GM23338 (cell line): ENCODE measurements around the gene KRT79. TPM values are rescaled to one million over a fixed set of nuclear protein-coding genes. Genes with fewer than 3 reads are reported as not detected.

Experiments used
- ATAC-seq: fragments of 200-7000 bp; cut with Tn5 transposase; 3 replicates; pipeline ENCODE4 v1.9.1; 2020
- DNase-seq: peaks from one replicate; pipeline ENCODE4 v3.0.0-alpha.2; 2015; ENCODE audit warnings: low spot score
- H2AFZ ChIP-seq: fragments of 200-600 bp; sonication (generic); 2 replicates; pipeline ENCODE4 v1.8.0; 2016; ENCODE audit warnings: antibody characterized with exemption, mild to moderate bottlenecking, moderate library complexity
- H3F3A ChIP-seq: fragments of 200-600 bp; sonication (generic); replicated peaks from 2 replicates; pipeline ENCODE4 v1.8.0; 2017; ENCODE audit warnings: antibody characterized with exemption, mixed run types, low read depth
- H3K27ac ChIP-seq: fragments of 200-600 bp; sonication (generic); 2 replicates; pipeline ENCODE4 v1.6.1; 2016; ENCODE audit warnings: low read depth
- H3K27me3 ChIP-seq: fragments of 200-600 bp; sonication (generic); 2 replicates; pipeline ENCODE4 v1.8.0; 2016; ENCODE audit warnings: mild to moderate bottlenecking, mixed run types, moderate library complexity; ENCODE audit not compliant: insufficient read depth
- H3K36me3 ChIP-seq: fragments of 200-600 bp; sonication (generic); 2 replicates; pipeline ENCODE4 v1.8.0; 2016; ENCODE audit warnings: mild to moderate bottlenecking; ENCODE audit not compliant: insufficient read depth
- H3K4me1 ChIP-seq: fragments of 200-600 bp; sonication (generic); 2 replicates; pipeline ENCODE4 v1.8.0; 2016; ENCODE audit warnings: mild to moderate bottlenecking, moderate library complexity; ENCODE audit not compliant: insufficient read depth
- H3K4me2 ChIP-seq: fragments of 200-600 bp; sonication (generic); 2 replicates; pipeline ENCODE4 v1.7.1; 2017; ENCODE audit warnings: mixed run types
- H3K4me3 ChIP-seq: fragments of 200-600 bp; sonication (generic); 2 replicates; pipeline ENCODE4 v1.6.1; 2016; ENCODE audit warnings: mixed run types
- H3K79me2 ChIP-seq: fragments of 200-600 bp; sonication (generic); replicated peaks from 2 replicates; pipeline ENCODE4 v1.8.0; 2017; ENCODE audit warnings: mild to moderate bottlenecking; ENCODE audit not compliant: insufficient read depth
- H3K9me2 ChIP-seq: fragments of 200-600 bp; sonication (generic); 2 replicates; pipeline ENCODE4 v1.8.0; 2017; ENCODE audit not compliant: insufficient read depth
- H4K20me1 ChIP-seq: fragments of 200-600 bp; sonication (generic); replicated peaks from 2 replicates; pipeline ENCODE4 v1.8.0; 2017; ENCODE audit warnings: mild to moderate bottlenecking; ENCODE audit not compliant: insufficient read depth
- H3K27ac Mint-ChIP-seq: 2 replicates; pipeline ENCODE4 v1.8.0; 2020; ENCODE audit warnings: inconsistent platforms, mild to moderate bottlenecking, moderate library complexity, mixed read lengths
- H3K27me3 Mint-ChIP-seq: 3 replicates; pipeline ENCODE4 v1.8.0; 2022; ENCODE audit warnings: low read depth, mild to moderate bottlenecking, moderate library complexity, mixed read lengths, inconsistent platforms; ENCODE audit not compliant: insufficient read depth, poor library complexity
- H3K36me3 Mint-ChIP-seq: 3 replicates; pipeline ENCODE4 v1.8.0; 2021; ENCODE audit warnings: low read depth, mild to moderate bottlenecking, inconsistent platforms, moderate library complexity, mixed read lengths
- H3K4me1 Mint-ChIP-seq: 3 replicates; pipeline ENCODE4 v1.8.0; 2020; ENCODE audit warnings: mild to moderate bottlenecking, inconsistent platforms, mixed read lengths
- H3K4me3 Mint-ChIP-seq: 3 replicates; pipeline ENCODE4 v1.8.0; 2021; ENCODE audit warnings: moderate library complexity, mild to moderate bottlenecking, inconsistent platforms, mixed read lengths
- H3K9me3 Mint-ChIP-seq: 3 replicates; pipeline ENCODE4 v1.8.0; 2020; ENCODE audit warnings: moderate library complexity, mild to moderate bottlenecking, inconsistent platforms, mixed read lengths
- ETS1 ChIP-seq: IDR thresholded peaks from 2 replicates; pipeline ENCODE4 v1.6.1; 2016; ENCODE audit warnings: antibody characterized with exemption
- JUNB ChIP-seq: IDR thresholded peaks from one replicate; pipeline ENCODE4 v1.6.1; 2016; ENCODE audit warnings: antibody characterized with exemption; ENCODE audit not compliant: unreplicated experiment
- STAT1 ChIP-seq: IDR thresholded peaks from one replicate; pipeline ENCODE4 v1.6.1; 2016; ENCODE audit warnings: antibody characterized with exemption; ENCODE audit not compliant: unreplicated experiment
- ZNF114 ChIP-seq: fragments of 250-450 bp; sonication (Bioruptor Pico); IDR thresholded peaks from 2 replicates; pipeline ENCODE4 v1.5.0; 2020; ENCODE audit warnings: mild to moderate bottlenecking, moderate library complexity
- polyA plus RNA-seq: library from polyadenylated mRNA; unstranded; fragments of >200 nt; fragmentation: Nextera tagmentation; extraction: Ambion mirVana; gene quantifications from 2 replicates; pipeline ENCODE4 v1.2.1, GENCODE V29; 2016
- total RNA-seq: library from RNA; depleted of rRNA; stranded (reverse); fragments of >200 nt; shearing (Covaris generic); gene quantifications from 2 replicates; pipeline ENCODE4 v1.2.3, GENCODE V29; 2014
- TF ChIP-seq, protein P1 (sequence below): fragments of 250-450 bp; sonication (Bioruptor Pico); IDR thresholded peaks from 2 replicates; pipeline ENCODE4 v1.5.0; 2020; ENCODE audit warnings: mild to moderate bottlenecking, moderate library complexity
- TF ChIP-seq, protein P2 (sequence below): IDR thresholded peaks from one replicate; pipeline ENCODE4 v1.6.1; 2018; ENCODE audit warnings: antibody characterized with exemption; ENCODE audit not compliant: unreplicated experiment

The KRT79 gene
- total and polyA plus RNA-seq, 2 experiments from 2014 or later, result 0.21 TPM; not detected in 1

DNA sequence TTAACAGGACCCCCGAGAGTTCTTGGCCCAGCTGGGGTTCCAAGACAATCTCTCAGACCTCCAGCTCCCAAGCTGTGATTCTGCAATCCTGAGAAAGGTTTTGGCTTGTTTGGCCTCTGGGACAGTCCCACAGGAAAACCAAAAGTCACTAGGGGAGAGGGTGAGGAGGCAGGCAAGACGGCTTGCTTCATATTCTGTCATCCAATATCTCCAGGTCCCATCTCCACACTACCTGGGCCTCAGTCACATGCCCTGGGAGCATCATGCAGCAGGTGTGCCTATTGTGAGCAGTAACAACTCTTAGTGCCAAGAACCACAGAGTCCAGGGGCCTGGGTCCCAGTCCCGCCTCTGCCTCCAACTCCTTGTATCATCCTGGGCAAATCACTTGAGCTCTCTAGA is 1.7 kb downstream of the KRT79 start (continued):
- TF ChIP-seq, protein P1, sequence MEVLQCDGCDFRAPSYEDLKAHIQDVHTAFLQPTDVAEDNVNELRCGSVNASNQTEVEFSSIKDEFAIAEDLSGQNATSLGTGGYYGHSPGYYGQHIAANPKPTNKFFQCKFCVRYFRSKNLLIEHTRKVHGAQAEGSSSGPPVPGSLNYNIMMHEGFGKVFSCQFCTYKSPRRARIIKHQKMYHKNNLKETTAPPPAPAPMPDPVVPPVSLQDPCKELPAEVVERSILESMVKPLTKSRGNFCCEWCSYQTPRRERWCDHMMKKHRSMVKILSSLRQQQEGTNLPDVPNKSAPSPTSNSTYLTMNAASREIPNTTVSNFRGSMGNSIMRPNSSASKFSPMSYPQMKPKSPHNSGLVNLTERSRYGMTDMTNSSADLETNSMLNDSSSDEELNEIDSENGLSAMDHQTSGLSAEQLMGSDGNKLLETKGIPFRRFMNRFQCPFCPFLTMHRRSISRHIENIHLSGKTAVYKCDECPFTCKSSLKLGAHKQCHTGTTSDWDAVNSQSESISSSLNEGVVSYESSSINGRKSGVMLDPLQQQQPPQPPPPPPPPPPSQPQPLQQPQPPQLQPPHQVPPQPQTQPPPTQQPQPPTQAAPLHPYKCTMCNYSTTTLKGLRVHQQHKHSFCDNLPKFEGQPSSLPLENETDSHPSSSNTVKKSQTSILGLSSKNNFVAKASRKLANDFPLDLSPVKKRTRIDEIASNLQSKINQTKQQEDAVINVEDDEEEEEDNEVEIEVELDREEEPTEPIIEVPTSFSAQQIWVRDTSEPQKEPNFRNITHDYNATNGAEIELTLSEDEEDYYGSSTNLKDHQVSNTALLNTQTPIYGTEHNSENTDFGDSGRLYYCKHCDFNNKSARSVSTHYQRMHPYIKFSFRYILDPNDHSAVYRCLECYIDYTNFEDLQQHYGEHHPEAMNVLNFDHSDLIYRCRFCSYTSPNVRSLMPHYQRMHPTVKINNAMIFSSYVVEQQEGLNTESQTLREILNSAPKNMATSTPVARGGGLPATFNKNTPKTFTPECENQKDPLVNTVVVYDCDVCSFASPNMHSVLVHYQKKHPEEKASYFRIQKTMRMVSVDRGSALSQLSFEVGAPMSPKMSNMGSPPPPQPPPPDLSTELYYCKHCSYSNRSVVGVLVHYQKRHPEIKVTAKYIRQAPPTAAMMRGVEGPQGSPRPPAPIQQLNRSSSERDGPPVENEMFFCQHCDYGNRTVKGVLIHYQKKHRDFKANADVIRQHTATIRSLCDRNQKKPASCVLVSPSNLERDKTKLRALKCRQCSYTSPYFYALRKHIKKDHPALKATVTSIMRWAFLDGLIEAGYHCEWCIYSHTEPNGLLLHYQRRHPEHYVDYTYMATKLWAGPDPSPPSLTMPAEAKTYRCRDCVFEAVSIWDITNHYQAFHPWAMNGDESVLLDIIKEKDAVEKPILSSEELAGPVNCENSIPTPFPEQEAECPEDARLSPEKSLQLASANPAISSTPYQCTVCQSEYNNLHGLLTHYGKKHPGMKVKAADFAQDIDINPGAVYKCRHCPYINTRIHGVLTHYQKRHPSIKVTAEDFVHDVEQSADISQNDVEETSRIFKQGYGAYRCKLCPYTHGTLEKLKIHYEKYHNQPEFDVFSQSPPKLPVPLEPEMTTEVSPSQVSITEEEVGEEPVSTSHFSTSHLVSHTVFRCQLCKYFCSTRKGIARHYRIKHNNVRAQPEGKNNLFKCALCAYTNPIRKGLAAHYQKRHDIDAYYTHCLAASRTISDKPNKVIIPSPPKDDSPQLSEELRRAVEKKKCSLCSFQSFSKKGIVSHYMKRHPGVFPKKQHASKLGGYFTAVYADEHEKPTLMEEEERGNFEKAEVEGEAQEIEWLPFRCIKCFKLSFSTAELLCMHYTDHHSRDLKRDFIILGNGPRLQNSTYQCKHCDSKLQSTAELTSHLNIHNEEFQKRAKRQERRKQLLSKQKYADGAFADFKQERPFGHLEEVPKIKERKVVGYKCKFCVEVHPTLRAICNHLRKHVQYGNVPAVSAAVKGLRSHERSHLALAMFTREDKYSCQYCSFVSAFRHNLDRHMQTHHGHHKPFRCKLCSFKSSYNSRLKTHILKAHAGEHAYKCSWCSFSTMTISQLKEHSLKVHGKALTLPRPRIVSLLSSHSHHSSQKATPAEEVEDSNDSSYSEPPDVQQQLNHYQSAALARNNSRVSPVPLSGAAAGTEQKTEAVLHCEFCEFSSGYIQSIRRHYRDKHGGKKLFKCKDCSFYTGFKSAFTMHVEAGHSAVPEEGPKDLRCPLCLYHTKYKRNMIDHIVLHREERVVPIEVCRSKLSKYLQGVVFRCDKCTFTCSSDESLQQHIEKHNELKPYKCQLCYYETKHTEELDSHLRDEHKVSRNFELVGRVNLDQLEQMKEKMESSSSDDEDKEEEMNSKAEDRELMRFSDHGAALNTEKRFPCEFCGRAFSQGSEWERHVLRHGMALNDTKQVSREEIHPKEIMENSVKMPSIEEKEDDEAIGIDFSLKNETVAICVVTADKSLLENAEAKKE (CRISPR knock-in tag), result no peak
- TF ChIP-seq, protein P2, sequence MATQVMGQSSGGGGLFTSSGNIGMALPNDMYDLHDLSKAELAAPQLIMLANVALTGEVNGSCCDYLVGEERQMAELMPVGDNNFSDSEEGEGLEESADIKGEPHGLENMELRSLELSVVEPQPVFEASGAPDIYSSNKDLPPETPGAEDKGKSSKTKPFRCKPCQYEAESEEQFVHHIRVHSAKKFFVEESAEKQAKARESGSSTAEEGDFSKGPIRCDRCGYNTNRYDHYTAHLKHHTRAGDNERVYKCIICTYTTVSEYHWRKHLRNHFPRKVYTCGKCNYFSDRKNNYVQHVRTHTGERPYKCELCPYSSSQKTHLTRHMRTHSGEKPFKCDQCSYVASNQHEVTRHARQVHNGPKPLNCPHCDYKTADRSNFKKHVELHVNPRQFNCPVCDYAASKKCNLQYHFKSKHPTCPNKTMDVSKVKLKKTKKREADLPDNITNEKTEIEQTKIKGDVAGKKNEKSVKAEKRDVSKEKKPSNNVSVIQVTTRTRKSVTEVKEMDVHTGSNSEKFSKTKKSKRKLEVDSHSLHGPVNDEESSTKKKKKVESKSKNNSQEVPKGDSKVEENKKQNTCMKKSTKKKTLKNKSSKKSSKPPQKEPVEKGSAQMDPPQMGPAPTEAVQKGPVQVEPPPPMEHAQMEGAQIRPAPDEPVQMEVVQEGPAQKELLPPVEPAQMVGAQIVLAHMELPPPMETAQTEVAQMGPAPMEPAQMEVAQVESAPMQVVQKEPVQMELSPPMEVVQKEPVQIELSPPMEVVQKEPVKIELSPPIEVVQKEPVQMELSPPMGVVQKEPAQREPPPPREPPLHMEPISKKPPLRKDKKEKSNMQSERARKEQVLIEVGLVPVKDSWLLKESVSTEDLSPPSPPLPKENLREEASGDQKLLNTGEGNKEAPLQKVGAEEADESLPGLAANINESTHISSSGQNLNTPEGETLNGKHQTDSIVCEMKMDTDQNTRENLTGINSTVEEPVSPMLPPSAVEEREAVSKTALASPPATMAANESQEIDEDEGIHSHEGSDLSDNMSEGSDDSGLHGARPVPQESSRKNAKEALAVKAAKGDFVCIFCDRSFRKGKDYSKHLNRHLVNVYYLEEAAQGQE, result no peak

GRCh38 chr12:52831251-52831650 is 2.9 kb downstream of the KRT79 start:
- Histone ChIP-seq H3K4me1 (no peaks in the 10 kb centered on the region), H3K4me3 (no peak overlapping the region), H3K9me2 (peaks cover 13% of the 10 kb centered on the region; the same call in 1 of the 2 replicates), H3K27ac (no peak overlapping the region), H4K20me1 (no peaks in the 10 kb centered on the region), H3K36me3 (no peaks in the 10 kb centered on the region), H3F3A (no peaks in the 10 kb centered on the region), H3K79me2 (no peaks in the 10 kb centered on the region), H3K27me3 (no peaks in the 10 kb centered on the region), H2AFZ (no peak overlapping the region; the same call in 1 of the 2 replicates), H3K4me2 (no peak overlapping the region)
- H3K4me1 Mint-ChIP-seq, result no peaks in the 10 kb centered on the region; the same call in 1 of the 3 replicates
- H3K27ac Mint-ChIP-seq, result no peak overlapping the region
- H3K36me3 Mint-ChIP-seq, result no peaks in the 10 kb centered on the region
- H3K27me3 Mint-ChIP-seq, result peaks cover 9% of the 10 kb centered on the region
- TF ChIP-seq, protein P2, result no peak
- TF ChIP-seq STAT1 (no peak), JUNB (no peak), ETS1 (no peak), ZNF114 (CRISPR knock-in tag) (no peak)
- DNase-seq (no peak), ATAC-seq (no peak)
- H3K4me3 Mint-ChIP-seq, result no peak overlapping the region
- no peaks in the 10 kb centered on the region; the same call in 1 of the 3 replicates for H3K9me3 Mint-ChIP-seq
